HepG2 (cell line): ENCODE results near the gene SOAT2. TPM values are rescaled to one million over a fixed set of nuclear protein-coding genes. Genes with fewer than 3 reads are reported as not detected.

Source experiments
- CBX2 ChIP-seq, 2 experiments: fragments of 200-600 bp in 1 of 2; sonication (generic); formaldehyde crosslinking in 1 of 2; IDR thresholded peaks; 2 replicates each; pipeline versions ENCODE4 v1.7.0 to v1.8.1; 2018 to 2022; ENCODE audit warnings: low read depth in 2 of 2, low read length in 1 of 2, mild to moderate bottlenecking in 1 of 2, missing genetic modification reagents in 1 of 2
- GATAD1 ChIP-seq: IDR thresholded peaks from 2 replicates; pipeline ENCODE4 v1.6.1; 2016; ENCODE audit warnings: missing genetic modification reagents, missing compliant biosample characterization
- HNF1B ChIP-seq: sonication (generic); formaldehyde crosslinking; IDR thresholded peaks from 2 replicates; pipeline ENCODE4 v1.5.1; 2020; ENCODE audit warnings: mild to moderate bottlenecking, moderate library complexity, missing genetic modification reagents
- HNRNPK ChIP-seq: fragments of 200-400 bp; formaldehyde crosslinking; IDR thresholded peaks from 2 replicates; pipeline ENCODE4 v1.6.1; 2018; ENCODE audit warnings: low read length, low read depth, moderate library complexity, mild to moderate bottlenecking; ENCODE audit not compliant: poor library complexity, severe bottlenecking
- IRX3 ChIP-seq: sonication (generic); formaldehyde crosslinking; IDR thresholded peaks from 2 replicates; pipeline ENCODE4 v1.8.1; 2023; ENCODE audit warnings: mild to moderate bottlenecking, low read depth, missing genetic modification reagents, borderline replicate concordance
- KAT8 ChIP-seq: IDR thresholded peaks from 2 replicates; pipeline ENCODE4 v1.6.1; 2016; ENCODE audit warnings: missing genetic modification reagents, missing compliant biosample characterization
- NFYC ChIP-seq: IDR thresholded peaks from 2 replicates; pipeline ENCODE4 v1.6.1; 2016; ENCODE audit warnings: missing genetic modification reagents, missing compliant biosample characterization
- PHF5A ChIP-seq: IDR thresholded peaks from one replicate; pipeline ENCODE4 v1.6.1; 2018; ENCODE audit warnings: low read depth, missing genetic modification reagents; ENCODE audit not compliant: unreplicated experiment
- SKI ChIP-seq: fragments of 450-650 bp; IDR thresholded peaks from one replicate; pipeline ENCODE4 v1.6.1; 2018; ENCODE audit warnings: mild to moderate bottlenecking; ENCODE audit not compliant: partially characterized antibody
- ZBTB10 ChIP-seq: sonication (generic); formaldehyde crosslinking; IDR thresholded peaks from 2 replicates; pipeline ENCODE4 v1.4.0; 2020; ENCODE audit warnings: missing genetic modification reagents, borderline replicate concordance
- ZBTB8A ChIP-seq: sonication (generic); formaldehyde crosslinking; IDR thresholded peaks from 2 replicates; pipeline ENCODE4 v1.4.0; 2020; ENCODE audit warnings: mild to moderate bottlenecking, low read depth, missing genetic modification reagents, borderline replicate concordance
- ZNF407 ChIP-seq: sonication (generic); formaldehyde crosslinking; IDR thresholded peaks from one replicate; pipeline ENCODE4 v1.5.1; 2020; ENCODE audit warnings: mild to moderate bottlenecking, missing genetic modification reagents; ENCODE audit errors: not compliant biosample characterization
- ZNF558 ChIP-seq: sonication (generic); formaldehyde crosslinking; IDR thresholded peaks from 2 replicates; pipeline ENCODE4 v1.9.0; 2022; ENCODE audit warnings: mild to moderate bottlenecking, missing genetic modification reagents, borderline replicate concordance
- ZNF773 ChIP-seq: sonication (generic); formaldehyde crosslinking; IDR thresholded peaks from 2 replicates; pipeline ENCODE4 v1.4.0; 2020; ENCODE audit warnings: missing genetic modification reagents, borderline replicate concordance
- polyA plus RNA-seq, 8 experiments: library from polyadenylated mRNA; depleted of rRNA in 3 of 8; stranded (reverse) in 7 of 8; unstranded in 1 of 8; fragments of >200 nt; fragmentation: Illumina TruSeq in 4 of 8; extraction: Trizol in 4 of 8; gene quantifications; 2 replicates each; pipeline versions ENCODE4 v1.2.1 to v1.2.3, GENCODE V29; 2011 to 2016; ENCODE audit warnings: low read depth in 4 of 8, missing spikeins in 1 of 8, mixed read lengths in 1 of 8; ENCODE audit not compliant: insufficient read depth in 1 of 8
- total RNA-seq, 5 experiments: library from RNA; depleted of rRNA; stranded (reverse); fragments of >200 nt; fragmentation: Illumina TruSeq; extraction: Trizol; gene quantifications; 2 replicates each; pipeline ENCODE4 v1.2.3, GENCODE V29; 2016; ENCODE audit warnings: low read depth in 1 of 5

Gene SOAT2
- total and polyA plus RNA-seq, 2 of the 13 experiments (the other 11 are each of a cell fraction or from before 2014, with no cell fraction given), result 14.9 to 108 TPM

GRCh38 chr12:53102883-53103807 is at the start of gene SOAT2 (continued):
- TF ChIP-seq ZBTB10 (CRISPR knock-in tag) (0 out of 2 replicates have a peak, but pooled peaks have one; percentile 67), NFYC (CRISPR knock-in tag) (no peak), HNF1B (CRISPR knock-in tag) (peak; percentile 65; the same call in 1 of the 2 replicates), PHF5A (CRISPR knock-in tag) (peak; percentile 45), ZNF407 (CRISPR knock-in tag) (no peak), SKI (no peak), ZBTB8A (CRISPR knock-in tag) (no peak), KAT8 (CRISPR knock-in tag) (peak; percentile 33; the same call in 1 of the 2 replicates), IRX3 (CRISPR knock-in tag) (no peak), ZNF558 (CRISPR knock-in tag) (no peak), HNRNPK (no peak), ZNF773 (CRISPR knock-in tag) (0 out of 2 replicates have a peak, but pooled peaks have one; percentile 61), CBX2 (IDR thresholded peaks at IDR 0.05; ENCODE audit: low read depth, low read length) (no peak), CBX2 (CRISPR knock-in tag; IDR thresholded peaks at IDR 0.05; ENCODE audit: low read depth) (peak; percentile 1; the same call in 1 of the 2 replicates), GATAD1 (CRISPR knock-in tag) (peak; percentile 22; the same call in 1 of the 2 replicates)
